Uterus (tissue), 2 donors: Measurements from ENCODE around the gene NUDT5.

ENCODE experiments used
- POLR2A ChIP-seq, 2 donors: fragments of 450-650 bp; IDR thresholded peaks; one replicate each; pipeline ENCODE4 v1.6.1; 2016; ENCODE audit warnings: antibody characterized with exemption in 2 of 2, mild to moderate bottlenecking in 1 of 2, moderate library complexity in 1 of 2
- TF ChIP-seq, protein P1 (sequence below), 4 experiments: fragments of 200-600 bp in 2 of 4; fragments of 450-650 bp in 2 of 4; sonication (generic) in 2 of 4; IDR thresholded peaks; one replicate each; pipeline ENCODE4 v1.5.1; 2016 to 2019; ENCODE audit warnings: antibody characterized with exemption in 4 of 4, mild to moderate bottlenecking in 2 of 4, moderate library complexity in 1 of 4

DNA sequence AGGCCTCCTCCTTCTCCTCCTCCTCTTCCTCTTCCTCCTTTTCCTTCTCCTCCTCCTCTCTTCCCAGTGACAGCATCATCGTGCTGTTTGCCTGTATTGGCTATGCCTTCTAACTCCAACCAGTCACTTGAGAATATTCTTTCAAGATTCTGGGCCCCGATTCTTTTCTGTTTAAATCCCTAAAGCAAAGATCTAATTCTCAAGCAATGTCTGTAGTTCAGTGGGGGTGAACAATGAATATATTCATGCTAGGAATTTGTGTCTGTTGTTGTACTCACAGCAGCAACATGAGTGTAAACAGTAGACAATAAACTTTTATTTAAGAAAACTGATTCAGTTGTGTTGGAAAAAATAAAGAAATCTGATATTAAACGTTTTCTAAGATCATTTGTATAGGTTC is 30.7 kb downstream of the NUDT5 start:
- TF ChIP-seq, protein P1, sequence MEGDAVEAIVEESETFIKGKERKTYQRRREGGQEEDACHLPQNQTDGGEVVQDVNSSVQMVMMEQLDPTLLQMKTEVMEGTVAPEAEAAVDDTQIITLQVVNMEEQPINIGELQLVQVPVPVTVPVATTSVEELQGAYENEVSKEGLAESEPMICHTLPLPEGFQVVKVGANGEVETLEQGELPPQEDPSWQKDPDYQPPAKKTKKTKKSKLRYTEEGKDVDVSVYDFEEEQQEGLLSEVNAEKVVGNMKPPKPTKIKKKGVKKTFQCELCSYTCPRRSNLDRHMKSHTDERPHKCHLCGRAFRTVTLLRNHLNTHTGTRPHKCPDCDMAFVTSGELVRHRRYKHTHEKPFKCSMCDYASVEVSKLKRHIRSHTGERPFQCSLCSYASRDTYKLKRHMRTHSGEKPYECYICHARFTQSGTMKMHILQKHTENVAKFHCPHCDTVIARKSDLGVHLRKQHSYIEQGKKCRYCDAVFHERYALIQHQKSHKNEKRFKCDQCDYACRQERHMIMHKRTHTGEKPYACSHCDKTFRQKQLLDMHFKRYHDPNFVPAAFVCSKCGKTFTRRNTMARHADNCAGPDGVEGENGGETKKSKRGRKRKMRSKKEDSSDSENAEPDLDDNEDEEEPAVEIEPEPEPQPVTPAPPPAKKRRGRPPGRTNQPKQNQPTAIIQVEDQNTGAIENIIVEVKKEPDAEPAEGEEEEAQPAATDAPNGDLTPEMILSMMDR (IDR thresholded peaks at IDR 0.05) = no peak
- no peak for TF ChIP-seq POLR2A (IDR thresholded peaks at IDR 0.05)
